ENCODE data around the gene MS4A10. TPM values are rescaled to one million over a fixed set of nuclear protein-coding genes. Genes with fewer than 3 reads are reported as not detected.
"Not testable (repeated sequence)": the region's sequence is repeated elsewhere in the genome, so short reads cannot be mapped to it uniquely, and the experiment has no call there.

Gene MS4A10
- total and polyA plus RNA-seq, 5 experiments from 2014 or later = not detected

DNA sequence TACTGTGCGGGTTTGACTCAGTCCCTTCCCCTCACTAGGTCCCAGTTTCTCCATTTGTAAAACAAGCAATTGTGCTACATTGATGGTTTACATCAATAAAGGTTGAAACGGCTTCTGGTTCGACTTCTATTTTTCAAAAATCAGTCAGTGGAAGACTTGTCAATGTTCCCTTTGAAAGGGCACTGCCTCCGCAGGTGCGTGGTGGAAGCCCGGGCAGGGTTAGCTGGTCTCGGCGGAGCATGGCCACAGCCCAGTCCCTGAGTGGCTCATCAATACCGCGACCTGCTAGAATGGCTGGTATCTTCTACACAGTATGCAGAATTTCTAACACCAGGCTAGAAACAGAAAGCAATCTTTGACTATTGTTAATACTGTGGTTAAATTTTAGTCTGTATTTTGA is 16.1 kb downstream of the MS4A10 start:
- Mint-ChIP-seq H3K27ac (no peak overlapping the region), H3K27me3 (peaks cover 4 to 10% (median 5%) of the 10 kb centered on the region in 5 donors), H3K36me3 (no peaks in the 10 kb centered on the region), H3K9me3 (no peaks in the 10 kb centered on the region), H3K4me1 (peaks cover 0 to 3% (median 1%) of the 10 kb centered on the region in 4 donors), H3K4me3 (no peak overlapping the region)
- ATAC-seq (no peak), DNase-seq (no peak)
- POLR2A ChIA-PET = no interaction called here

DNA sequence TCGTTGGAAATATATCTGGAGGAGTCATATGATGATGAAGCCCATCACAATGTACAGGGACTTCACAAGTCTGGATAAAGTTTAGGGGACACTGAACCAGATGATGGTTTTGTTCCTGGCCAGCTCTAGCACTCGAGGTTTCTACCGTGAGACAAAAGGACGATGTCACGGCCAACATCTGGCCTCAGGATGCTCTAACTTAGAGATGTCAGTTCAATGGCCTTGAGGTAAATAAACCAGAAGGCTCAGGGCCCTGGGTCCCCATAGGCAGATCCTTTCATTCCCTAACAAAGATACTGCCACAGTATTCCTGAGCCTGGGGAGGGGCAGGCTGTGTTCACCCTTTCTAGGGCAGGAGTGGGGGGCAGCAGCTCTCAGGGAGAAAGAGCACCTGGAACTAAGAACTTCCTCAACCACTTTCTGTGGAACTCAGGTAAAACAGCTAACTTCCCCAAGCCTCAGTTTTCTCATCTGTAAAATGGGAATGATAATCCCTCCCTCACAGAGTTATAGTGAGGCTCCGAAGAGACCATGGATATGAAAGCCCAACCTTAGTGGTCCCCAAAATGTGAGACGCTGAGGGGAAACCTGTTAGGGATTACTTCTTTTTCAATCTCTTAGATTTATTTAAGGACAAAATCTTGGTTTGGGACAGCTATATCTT is 18.3 kb downstream of the MS4A10 start:
- Mint-ChIP-seq H3K27me3 (peaks cover 5 to 22% (median 9%) of the 10 kb centered on the region in 5 donors), H3K36me3 (no peaks in the 10 kb centered on the region), H3K27ac (no peak overlapping the region), H3K4me3 (no peak overlapping the region), H3K4me1 (peaks cover 0 to 4% (median 1%) of the 10 kb centered on the region in 4 donors), H3K9me3 (no peaks in the 10 kb centered on the region)
- DNase-seq = no peak
- ATAC-seq = no peak
- POLR2A ChIA-PET = no interaction called here

DNA sequence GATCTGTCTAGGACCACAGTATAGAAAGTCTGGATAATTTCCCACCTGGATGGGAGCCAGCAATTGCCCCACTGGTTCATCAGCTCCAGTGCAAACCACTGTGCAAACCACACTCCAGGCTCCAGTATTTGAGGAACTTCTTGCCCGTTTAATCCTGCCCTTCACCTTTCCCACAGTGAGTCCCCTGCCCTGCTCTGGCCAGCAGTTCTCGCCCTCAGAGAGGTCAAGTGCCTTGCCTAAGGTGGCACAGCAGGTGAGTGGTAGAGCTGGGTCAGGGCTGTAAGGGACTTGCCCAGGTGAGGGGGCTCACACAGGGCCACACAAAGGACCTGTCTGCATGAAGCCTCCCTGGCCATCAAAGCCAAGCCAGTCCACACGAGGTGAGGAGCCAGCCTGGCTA is 24.1 kb downstream of the MS4A10 start:
- Mint-ChIP-seq H3K9me3 (peaks cover 0 to 4% (median 0%) of the 10 kb centered on the region in 9 donors), H3K27me3 (peaks cover 0 to 45% (median 8%) of the 10 kb centered on the region in 5 donors), H3K4me1 (peaks cover 0 to 4% (median 2%) of the 10 kb centered on the region in 4 donors), H3K4me3 (no peak overlapping the region), H3K36me3 (no peaks in the 10 kb centered on the region), H3K27ac (no peak overlapping the region)
- ATAC-seq (no peak), DNase-seq (no peak)
- POLR2A ChIA-PET = no interaction called here

DNA sequence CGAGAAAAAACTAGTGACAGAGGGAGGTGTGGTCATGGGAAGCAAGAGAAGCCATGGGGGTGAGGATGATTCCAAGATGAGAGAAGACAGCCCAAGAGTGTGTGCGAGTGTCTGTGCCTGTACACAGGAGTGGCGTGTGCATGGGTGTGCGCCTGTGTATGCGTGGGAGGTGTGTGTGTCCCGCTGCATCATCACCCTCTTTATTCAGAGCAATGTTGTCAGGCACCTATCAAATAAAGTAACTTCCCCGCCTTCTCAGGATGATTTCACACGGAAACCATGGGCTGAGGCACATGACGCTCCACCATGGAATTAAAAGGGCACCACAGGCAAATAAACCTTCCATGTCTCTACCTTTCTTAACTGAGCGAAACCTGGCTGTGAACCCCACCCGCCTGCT is 24.6 kb downstream of the MS4A10 start:
- Mint-ChIP-seq H3K27ac (no peak overlapping the region), H3K4me3 (no peak overlapping the region), H3K36me3 (no peaks in the 10 kb centered on the region), H3K9me3 (peaks cover 0 to 5% (median 0%) of the 10 kb centered on the region in 9 donors), H3K27me3 (peaks cover 0 to 45% (median 8%) of the 10 kb centered on the region in 5 donors), H3K4me1 (peaks cover 0 to 4% (median 2%) of the 10 kb centered on the region in 4 donors)
- ATAC-seq (no peak), DNase-seq (no peak)
- POLR2A ChIA-PET = no interaction called here

DNA sequence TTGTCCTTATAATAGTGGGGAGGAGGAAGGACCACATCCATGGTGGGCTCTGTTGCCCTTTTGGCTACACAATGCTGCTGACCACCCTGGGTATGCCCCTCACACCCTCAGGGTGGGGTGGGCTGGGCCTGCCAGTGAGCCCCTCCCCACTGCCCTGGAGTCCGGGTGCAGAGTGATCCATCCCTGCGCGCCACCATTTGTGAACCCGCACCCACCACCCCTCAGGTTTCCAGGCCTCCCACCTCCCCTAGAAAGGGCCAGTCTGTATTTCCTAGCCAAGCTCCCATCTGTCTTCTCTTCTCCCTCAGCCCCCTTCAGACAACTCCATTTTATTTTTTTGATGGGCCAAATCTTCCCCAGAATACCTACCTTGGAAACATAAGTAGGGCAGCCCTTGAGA is 25.0 kb downstream of the MS4A10 start:
- no peak for ATAC-seq
- H3K27ac Mint-ChIP-seq = no peak overlapping the region
- POLR2A ChIA-PET = no interaction called here
- H3K9me3 Mint-ChIP-seq = peaks cover 0 to 5% (median 0%) of the 10 kb centered on the region in 9 donors
- no peak for DNase-seq
- H3K36me3 Mint-ChIP-seq = no peaks in the 10 kb centered on the region
- H3K4me1 Mint-ChIP-seq = peaks cover 0 to 4% (median 2%) of the 10 kb centered on the region in 4 donors
- H3K4me3 Mint-ChIP-seq = no peak overlapping the region
- H3K27me3 Mint-ChIP-seq = peaks cover 0 to 45% (median 8%) of the 10 kb centered on the region in 5 donors

DNA sequence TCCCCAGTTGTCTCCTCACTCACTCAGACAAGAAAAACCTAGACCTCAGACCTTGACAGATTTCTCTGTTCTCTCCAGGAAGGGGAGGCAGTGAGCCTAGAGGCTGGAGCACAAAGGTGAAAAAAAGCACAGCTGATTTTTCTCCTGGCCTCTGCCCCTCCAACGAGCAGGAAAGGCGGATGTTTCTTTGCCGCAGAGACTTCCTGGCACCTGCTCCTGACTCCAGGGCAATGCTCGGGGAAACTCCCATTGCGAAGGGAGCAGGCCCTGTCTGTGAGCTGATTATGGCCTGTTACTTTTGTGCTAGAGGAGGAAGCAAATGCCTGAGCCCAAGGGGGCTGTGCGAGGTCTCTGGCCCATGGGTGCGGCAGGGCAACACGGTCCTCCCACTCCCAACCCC is 25.4 kb downstream of the MS4A10 start:
- no peak overlapping the region for H3K27ac Mint-ChIP-seq
- POLR2A ChIA-PET = no interaction called here
- ATAC-seq = no peak

DNA sequence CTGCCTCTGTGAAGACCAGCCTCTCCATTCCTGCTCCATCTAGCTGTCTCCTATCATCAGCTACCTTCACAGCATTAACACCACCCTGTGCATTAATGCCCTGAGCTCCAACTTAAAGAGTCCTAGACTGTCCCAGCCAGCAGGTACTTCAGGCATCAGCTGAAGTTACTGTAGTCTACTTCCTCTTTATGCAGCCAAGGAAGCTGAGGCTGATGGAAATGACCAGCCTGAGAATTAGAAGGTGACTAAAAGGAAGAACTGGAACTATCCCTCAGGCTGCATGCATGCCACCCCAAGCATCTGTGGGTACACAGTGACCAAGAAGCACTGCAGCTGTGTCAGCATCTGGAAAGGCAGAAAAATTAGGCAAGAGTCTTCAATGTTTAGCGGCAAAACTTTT is 28.2 kb downstream of the MS4A10 start:
- Mint-ChIP-seq H3K4me3 (no peak overlapping the region), H3K36me3 (peaks cover 0 to 8% (median 7%) of the 10 kb centered on the region in 3 donors), H3K27ac (peak overlapping the region in 1 of 10 donors; percentile 60), H3K4me1 (peaks cover 0 to 2% (median 0%) of the 10 kb centered on the region in 4 donors), H3K27me3 (peaks cover 1 to 23% (median 3%) of the 10 kb centered on the region in 5 donors), H3K9me3 (peaks cover 0 to 17% (median 8%) of the 10 kb centered on the region in 9 donors)
- no peak for ATAC-seq
- POLR2A ChIA-PET = no interaction called here
- no peak for DNase-seq

More for the DNA sequence above, 25.4 kb downstream of the MS4A10 start:
- no peak overlapping the region for H3K4me3 Mint-ChIP-seq
- DNase-seq = no peak
- H3K9me3 Mint-ChIP-seq = peaks cover 0 to 5% (median 0%) of the 10 kb centered on the region in 9 donors
- peaks cover 0 to 4% (median 2%) of the 10 kb centered on the region in 4 donors for H3K4me1 Mint-ChIP-seq
- peaks cover 0 to 41% (median 8%) of the 10 kb centered on the region in 5 donors for H3K27me3 Mint-ChIP-seq
- no peaks in the 10 kb centered on the region for H3K36me3 Mint-ChIP-seq

DNA sequence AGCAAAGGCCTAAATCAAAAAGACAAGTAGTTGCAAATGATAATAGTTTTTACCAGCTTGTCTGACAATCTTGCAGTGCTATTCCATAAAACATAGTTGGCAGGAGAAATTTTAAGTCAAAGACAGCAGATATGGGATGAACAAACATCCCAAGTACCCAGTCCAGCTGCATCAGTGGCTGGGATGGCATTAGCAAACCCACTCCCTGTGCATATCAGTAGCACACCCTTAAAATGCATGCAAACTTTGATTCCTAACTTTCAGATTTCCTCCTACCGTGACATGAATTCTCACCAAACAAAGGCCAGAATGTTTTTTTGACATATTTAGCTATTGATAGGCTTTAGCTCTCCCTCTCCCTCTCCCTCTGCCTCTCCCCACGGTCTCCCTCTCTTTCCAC is 29.0 kb downstream of the MS4A10 start:
- POLR2A ChIA-PET = no interaction called here
- ATAC-seq (no peak), DNase-seq (no peak)
- Mint-ChIP-seq H3K36me3 (peaks cover 0 to 8% (median 7%) of the 10 kb centered on the region in 3 donors), H3K4me1 (peaks cover 0 to 2% (median 0%) of the 10 kb centered on the region in 4 donors), H3K27ac (no peak overlapping the region), H3K27me3 (peaks cover 1 to 23% (median 3%) of the 10 kb centered on the region in 5 donors), H3K4me3 (no peak overlapping the region), H3K9me3 (peaks cover 0 to 17% (median 8%) of the 10 kb centered on the region in 9 donors)

DNA sequence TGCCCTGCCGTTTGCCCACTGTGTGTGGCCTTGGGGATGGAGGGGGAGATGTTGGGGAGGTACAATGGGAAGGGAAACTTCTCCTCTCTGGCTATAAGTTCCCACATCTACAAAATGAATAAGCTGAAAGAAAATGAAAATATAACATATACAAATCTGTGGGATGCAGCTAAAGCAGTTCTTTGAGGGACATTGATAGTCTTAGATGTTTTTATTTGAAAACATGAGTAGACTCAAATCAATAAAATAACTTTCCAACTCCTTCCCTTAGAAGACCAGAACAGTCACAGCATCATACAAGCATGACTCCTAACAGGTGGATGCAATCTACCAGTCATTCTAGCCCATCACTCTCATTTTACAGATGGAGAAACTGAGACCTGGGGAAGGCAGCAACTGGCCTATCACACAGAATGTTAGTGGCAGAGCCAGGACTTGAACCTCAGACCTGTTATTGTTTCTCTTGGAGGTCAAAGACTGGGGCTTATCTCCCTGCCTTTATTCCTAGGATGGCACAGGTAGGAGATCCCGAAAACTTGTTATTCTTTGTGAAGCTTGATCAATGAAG is 31.5 kb downstream of the MS4A10 start:
- Mint-ChIP-seq H3K27ac (no peak overlapping the region), H3K4me3 (no peak overlapping the region), H3K36me3 (peaks cover 0 to 8% (median 7%) of the 10 kb centered on the region in 3 donors), H3K4me1 (no peaks in the 10 kb centered on the region), H3K9me3 (peaks cover 0 to 17% (median 8%) of the 10 kb centered on the region in 9 donors), H3K27me3 (peaks cover 0 to 6% (median 0%) of the 10 kb centered on the region in 5 donors)
- DNase-seq = no peak
- POLR2A ChIA-PET = no interaction called here
- ATAC-seq = no peak

DNA sequence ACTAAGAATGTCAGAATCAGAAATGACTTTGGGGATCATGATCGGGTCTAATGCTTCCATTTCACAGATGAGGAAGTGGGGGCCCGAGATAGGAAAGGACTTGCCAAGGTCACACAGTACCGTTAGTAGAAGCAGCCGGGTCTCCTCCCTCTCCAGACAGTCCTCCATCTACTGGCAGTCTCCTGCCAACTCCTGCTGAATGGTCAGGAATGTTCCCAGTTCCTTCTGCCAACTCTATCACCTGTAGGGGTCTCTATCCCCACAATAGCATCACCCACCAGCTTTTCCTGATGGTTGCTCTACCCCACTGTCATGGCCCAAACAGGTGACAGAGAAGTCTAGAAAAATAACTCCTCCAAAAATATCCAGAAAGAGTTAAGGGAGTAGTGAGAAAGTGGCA is 32.9 kb downstream of the MS4A10 start:
- DNase-seq = no peak
- no peak for ATAC-seq
- no peak overlapping the region for H3K4me3 Mint-ChIP-seq
- POLR2A ChIA-PET = no interaction called here
- no peaks in the 10 kb centered on the region for H3K4me1 Mint-ChIP-seq
- H3K27ac Mint-ChIP-seq = no peak overlapping the region
- H3K36me3 Mint-ChIP-seq = peaks cover 0 to 8% (median 7%) of the 10 kb centered on the region in 3 donors
- peaks cover 0 to 17% (median 8%) of the 10 kb centered on the region in 9 donors for H3K9me3 Mint-ChIP-seq
- H3K27me3 Mint-ChIP-seq = peaks cover 0 to 2% (median 0%) of the 10 kb centered on the region in 5 donors

DNA sequence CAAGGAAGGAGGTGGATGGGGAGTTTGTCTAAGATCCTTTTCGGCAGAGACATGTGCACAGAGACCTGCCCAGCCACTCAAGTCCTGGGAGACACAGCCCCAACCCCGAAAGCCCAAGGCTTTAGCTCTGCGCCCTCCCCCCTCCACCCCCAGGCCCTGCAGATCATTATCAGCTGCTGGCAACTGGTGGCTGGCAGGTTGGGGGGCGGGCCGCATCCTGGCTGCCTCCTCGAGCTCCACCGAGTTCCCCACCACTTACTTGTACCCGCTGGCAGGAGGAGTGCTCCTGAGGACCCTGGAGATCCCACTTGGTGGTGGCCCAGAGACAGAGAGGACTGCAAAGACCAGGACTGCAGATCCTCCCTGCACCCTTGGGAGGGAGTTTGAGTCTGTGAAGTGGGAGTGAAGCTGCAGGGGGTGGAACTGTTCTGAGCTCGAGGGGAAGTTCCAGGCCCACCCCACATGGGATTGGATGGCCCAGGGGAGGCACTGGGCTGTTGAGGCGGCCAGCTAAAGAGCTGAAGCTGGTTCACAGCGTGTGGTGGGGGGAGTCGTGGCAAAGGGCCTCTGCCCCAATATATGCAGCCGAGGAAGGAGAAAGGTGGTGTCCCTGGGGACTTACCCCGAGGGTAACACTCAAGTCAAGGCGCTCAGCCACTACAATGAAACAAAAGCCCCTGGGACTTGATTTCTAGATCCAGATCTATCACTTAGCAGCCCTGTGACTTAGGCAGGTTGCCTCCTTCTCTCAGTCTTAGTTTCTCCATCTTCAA is 36.9 kb downstream of the MS4A10 start:
- peak overlapping the region in 2 of 10 donors; percentile 25 to 41 for H3K27ac Mint-ChIP-seq
- peaks cover 0 to 2% (median 0%) of the 10 kb centered on the region in 5 donors for H3K27me3 Mint-ChIP-seq
- H3K36me3 Mint-ChIP-seq = peaks cover 0 to under 1% (median 0%) of the 10 kb centered on the region in 3 donors
- POLR2A ChIA-PET = no interaction called here
- peaks cover 0 to 6% (median 3%) of the 10 kb centered on the region in 9 donors for H3K9me3 Mint-ChIP-seq
- DNase-seq (no peak), ATAC-seq (peak in 1 of 2 donors; percentile 22)
- H3K4me1 Mint-ChIP-seq = no peaks in the 10 kb centered on the region
- no peak overlapping the region for H3K4me3 Mint-ChIP-seq

DNA sequence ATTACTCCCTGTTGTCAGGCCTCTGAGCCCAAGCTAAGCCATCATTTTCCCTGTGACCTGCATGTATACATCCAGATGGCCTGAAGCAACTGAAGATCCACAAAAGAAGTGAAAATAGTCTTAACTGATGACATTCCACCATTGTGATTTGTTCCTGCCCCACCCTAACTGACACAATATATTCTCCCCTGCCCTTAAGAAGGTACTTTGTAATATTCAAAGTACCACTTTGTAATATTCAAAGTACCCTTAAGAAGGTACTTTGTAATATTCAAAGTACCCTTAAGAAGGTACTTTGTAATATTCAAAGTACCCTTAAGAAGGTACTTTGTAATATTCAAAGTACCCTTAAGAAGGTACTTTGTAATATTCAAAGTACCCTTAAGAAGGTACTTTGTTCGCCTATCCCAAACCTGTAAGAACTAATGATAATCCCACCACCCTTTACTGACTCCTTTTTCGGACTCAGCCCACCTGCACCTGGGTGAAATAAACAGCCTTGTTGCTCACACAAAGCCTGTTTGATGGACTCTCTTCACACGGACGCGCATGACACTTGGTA is 38.7 kb downstream of the MS4A10 start:
- H3K9me3 Mint-ChIP-seq, H3K4me1 Mint-ChIP-seq, POLR2A ChIA-PET, ATAC-seq, H3K4me3 Mint-ChIP-seq, H3K27ac Mint-ChIP-seq, H3K36me3 Mint-ChIP-seq, H3K27me3 Mint-ChIP-seq, DNase-seq: not testable (repeated sequence)

DNA sequence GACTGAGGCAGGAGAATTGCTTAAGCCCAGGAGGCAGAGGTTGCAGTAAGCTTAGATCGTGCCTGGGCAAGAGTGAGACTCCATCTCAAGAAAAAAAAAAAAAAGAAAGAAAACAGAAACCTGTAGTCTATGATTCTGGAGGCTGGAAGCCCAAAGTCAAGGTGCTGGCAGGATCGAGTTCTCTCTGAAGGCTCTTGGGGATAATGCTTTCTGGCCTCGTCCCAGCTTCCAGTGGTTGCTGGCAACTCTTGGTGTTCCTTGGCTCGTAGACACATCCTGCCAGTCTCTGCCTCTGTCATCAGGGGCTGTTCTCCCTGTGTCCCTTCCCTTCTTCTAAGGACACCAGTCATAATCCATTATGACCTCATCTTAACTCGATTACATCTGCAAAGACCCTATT is 40.0 kb downstream of the MS4A10 start:
- H3K4me3 Mint-ChIP-seq = no peak overlapping the region
- POLR2A ChIA-PET = no interaction called here
- H3K27ac Mint-ChIP-seq = no peak overlapping the region
- H3K36me3 Mint-ChIP-seq = no peaks in the 10 kb centered on the region
- ATAC-seq = no peak
- no peaks in the 10 kb centered on the region for H3K9me3 Mint-ChIP-seq
- H3K4me1 Mint-ChIP-seq = no peaks in the 10 kb centered on the region
- DNase-seq = no peak
- no peaks in the 10 kb centered on the region for H3K27me3 Mint-ChIP-seq
